Measurements from ENCODE around the gene MAT1A.

DNA sequence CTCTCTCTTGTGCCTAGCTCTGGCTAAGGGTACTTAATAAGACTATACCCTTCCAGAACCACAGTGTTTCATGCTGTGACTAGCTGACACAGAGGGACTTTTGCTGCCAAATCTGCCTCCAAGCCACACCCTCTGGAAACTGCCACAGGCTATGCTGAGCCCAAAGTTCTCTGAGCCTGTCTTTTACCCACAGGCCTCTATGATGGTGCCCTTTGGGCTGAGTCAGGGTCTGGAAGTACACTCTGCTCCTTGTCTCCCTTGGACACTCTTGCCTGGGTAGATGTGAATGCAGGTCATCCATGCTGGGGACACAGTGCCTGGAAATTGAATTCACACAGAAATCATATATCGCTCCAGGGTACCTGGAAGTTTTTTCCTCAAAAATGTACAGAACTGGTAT, 44.5 kb upstream of the MAT1A start:
- TF ChIP-seq, protein P1, sequence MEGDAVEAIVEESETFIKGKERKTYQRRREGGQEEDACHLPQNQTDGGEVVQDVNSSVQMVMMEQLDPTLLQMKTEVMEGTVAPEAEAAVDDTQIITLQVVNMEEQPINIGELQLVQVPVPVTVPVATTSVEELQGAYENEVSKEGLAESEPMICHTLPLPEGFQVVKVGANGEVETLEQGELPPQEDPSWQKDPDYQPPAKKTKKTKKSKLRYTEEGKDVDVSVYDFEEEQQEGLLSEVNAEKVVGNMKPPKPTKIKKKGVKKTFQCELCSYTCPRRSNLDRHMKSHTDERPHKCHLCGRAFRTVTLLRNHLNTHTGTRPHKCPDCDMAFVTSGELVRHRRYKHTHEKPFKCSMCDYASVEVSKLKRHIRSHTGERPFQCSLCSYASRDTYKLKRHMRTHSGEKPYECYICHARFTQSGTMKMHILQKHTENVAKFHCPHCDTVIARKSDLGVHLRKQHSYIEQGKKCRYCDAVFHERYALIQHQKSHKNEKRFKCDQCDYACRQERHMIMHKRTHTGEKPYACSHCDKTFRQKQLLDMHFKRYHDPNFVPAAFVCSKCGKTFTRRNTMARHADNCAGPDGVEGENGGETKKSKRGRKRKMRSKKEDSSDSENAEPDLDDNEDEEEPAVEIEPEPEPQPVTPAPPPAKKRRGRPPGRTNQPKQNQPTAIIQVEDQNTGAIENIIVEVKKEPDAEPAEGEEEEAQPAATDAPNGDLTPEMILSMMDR (IDR thresholded peaks at IDR 0.05), result no peak
- no peak for TF ChIP-seq POLR2AphosphoS5 (IDR thresholded peaks at IDR 0.05; ENCODE audit: low read depth, low read length)
- no peak for TF ChIP-seq SIN3A (IDR thresholded peaks at IDR 0.05; ENCODE audit: borderline replicate concordance, insufficient read depth, low read depth, low read length)
- TF ChIP-seq, protein P2, sequence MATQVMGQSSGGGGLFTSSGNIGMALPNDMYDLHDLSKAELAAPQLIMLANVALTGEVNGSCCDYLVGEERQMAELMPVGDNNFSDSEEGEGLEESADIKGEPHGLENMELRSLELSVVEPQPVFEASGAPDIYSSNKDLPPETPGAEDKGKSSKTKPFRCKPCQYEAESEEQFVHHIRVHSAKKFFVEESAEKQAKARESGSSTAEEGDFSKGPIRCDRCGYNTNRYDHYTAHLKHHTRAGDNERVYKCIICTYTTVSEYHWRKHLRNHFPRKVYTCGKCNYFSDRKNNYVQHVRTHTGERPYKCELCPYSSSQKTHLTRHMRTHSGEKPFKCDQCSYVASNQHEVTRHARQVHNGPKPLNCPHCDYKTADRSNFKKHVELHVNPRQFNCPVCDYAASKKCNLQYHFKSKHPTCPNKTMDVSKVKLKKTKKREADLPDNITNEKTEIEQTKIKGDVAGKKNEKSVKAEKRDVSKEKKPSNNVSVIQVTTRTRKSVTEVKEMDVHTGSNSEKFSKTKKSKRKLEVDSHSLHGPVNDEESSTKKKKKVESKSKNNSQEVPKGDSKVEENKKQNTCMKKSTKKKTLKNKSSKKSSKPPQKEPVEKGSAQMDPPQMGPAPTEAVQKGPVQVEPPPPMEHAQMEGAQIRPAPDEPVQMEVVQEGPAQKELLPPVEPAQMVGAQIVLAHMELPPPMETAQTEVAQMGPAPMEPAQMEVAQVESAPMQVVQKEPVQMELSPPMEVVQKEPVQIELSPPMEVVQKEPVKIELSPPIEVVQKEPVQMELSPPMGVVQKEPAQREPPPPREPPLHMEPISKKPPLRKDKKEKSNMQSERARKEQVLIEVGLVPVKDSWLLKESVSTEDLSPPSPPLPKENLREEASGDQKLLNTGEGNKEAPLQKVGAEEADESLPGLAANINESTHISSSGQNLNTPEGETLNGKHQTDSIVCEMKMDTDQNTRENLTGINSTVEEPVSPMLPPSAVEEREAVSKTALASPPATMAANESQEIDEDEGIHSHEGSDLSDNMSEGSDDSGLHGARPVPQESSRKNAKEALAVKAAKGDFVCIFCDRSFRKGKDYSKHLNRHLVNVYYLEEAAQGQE (IDR thresholded peaks at IDR 0.05; ENCODE audit: insufficient read depth in 1 of 2, low read depth in 2 of 2, low read length in 1 of 2), result no peak

Data from Panc1 (cell line).